NCI-H524 treated with DMSO at 0.1 percent for 48 hours (cell line): Measurements from ENCODE around the gene SHPK.

Experiments used
- DNase-seq: peaks from one replicate; lab custom pipeline; 2025; lab: John Stamatoyannopoulos, UW

The SHPK gene

DNA sequence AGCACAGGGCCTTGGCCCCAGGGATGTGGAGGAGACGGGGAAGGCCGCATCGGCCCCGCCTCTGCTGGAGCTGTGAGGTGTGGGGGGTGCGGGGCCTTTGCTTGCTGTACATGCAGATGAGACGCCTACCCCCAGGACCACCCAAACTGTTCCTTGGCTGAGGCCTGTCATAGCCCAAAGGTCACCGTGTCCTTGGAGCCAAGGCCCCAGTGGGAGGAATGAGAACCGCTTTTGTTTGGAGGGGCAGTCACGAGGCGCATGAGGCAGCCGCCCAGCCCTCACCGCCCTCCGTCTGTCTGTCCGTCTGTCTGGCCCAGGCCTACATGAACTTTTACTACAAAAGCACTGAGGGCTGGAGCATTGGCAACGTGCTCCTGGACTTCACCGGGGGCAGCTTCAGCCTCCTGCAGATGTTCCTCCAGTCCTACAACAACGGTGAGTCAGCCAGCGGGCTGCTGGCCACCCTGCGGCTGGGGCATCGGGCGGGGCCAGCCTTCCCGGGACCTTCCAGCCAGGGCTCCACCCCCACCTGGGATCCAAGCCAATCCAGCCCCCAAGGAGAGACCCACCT, 23.6 kb upstream of the SHPK start:
- no peak for DNase-seq

DNA sequence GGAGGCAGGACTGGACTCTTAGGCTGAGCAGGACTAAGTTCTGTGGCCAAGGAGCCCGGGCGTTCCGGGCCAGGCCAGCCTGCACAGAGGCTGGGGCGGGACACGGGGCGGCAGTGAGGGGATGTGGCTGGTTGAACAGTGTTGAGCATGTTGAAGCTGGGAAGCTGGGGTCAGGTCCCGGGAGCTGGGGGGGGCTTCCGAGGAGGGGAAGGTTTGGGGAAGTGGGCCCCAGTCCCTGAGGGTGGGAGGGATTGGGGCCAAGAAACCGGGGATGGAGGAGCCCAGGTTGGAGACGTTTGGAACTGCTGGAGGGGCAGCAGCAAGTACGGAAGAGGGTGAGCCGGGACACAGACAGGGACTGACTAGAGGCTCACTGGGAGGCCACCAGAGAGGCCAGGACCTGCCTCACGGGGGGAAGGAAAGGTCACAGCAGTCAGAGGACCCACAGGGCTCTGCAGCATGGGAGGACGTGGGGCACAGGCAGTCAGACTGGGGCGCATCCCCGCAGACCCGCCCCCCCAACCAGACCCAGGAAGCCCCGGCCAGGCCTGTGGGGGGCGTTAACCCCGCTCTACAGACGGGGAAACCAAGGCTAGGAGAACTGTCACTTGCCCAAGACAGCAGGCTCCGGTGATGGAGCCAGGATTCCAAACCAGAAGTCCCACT, 22.9 kb upstream of the SHPK start:
- DNase-seq = no peak

DNA sequence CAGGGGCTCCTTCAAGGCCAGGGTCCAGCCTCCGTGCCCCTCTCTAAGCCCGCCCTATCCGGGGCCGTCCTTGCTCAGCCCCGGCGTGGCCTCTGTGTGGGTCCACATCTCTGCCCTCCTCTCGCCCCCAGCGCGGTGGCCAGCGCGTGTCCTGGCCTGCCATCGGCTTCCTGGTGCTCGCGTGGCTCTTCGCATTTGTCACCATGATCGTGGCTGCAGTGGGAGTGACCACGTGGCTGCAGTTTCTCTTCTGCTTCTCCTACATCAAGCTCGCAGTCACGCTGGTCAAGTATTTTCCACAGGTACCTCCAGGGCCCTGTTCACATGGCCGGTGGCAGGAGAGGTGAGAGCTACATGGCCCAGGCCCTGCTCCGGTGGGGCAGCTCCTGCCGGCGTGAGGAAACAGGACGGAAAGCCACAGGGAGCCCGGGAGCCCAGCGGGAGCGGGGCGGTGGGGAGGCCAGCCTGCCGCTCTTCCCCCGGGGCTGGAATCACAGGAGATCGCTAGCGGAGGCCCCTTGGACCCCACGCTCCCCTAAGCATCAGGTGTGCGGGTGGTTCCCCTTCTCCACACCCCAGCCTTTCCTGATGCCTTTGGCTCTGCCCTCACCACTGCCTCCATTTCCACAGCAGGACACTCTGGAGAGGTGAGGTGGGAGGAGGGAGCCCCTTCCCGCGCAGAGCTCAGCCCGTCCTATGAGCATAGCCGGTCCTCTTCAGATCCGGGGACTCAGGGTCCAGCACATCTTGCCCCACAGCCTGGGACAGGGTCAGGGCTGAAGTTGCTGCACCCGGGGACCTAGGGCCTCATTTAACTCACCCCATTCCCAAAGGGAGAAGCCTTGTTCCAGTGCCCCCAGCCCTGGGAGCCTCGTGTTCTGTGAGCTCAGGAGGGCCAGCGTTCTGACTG, 22.1 kb upstream of the SHPK start:
- DNase-seq = no peak

DNA sequence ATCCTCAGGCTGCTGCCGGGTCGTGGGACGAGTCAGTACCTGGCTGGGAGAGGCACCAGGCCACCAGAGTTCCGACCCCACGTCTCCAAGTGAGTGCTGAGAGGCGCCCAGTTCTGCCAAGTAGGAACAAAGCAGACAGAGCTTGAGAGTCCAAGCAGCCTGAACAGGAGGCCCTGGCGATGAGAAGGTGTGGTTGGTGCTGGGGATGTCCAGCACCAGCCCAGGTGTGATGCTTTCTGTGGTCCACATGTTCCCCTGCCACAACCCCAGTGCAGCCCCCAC, 21.5 kb upstream of the SHPK start:
- no peak for DNase-seq

DNA sequence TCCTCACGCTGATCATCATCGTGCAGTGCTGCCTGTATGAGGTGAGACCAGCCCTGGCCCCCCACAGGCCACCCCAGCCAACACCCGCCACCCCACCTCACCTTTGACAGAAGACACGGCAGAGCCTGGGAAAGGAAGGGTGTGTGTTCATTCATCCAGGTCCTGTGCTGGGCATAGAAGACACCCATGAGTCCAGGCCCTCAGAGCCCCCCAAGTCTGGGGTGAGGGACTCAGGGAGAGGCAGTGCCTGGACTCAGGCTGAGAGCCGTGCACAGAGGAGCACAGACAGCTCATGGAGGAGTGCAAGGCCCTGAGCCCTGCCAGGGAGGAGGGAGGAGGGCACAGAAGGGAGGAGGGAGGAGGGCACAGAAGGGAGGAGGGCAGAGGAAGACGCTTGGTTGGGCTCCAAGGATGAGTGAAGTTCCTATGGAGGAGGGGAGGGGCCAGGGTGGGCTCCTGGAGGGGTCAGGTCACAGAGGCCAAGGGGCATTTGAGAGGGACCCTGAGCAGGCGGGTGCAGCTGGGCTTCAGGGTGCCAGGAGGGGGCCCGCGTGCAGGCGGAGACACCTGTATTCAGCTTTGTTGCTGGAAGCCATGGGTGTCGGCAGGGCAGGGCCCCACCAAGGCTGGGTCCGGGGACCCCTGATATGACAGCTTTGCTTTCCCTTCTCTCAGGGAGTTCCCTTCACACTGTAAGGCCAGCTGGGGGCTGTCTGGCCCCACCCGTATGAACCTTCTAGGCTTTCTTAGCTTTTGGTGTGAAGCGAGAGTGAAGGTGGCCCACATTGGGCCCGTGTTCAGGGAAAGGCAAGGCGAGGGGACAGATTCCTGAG, 20.9 kb upstream of the SHPK start:
- DNase-seq = no peak

DNA sequence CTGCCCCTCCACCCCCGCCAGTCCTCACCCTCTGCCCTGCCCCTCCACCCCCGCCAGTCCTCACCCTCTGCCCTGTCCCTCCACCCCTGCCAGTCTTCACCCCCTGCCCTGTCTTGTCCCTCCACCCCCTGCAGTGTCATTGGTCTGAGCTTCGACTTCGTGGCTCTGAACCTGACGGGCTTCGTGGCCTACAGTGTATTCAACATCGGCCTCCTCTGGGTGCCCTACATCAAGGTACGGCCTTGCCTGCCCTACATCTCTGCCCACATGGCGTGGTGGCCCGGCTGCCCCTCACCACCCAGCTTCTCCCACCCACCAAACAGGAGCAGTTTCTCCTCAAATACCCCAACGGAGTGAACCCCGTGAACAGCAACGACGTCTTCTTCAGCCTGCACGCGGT, 20.3 kb upstream of the SHPK start:
- DNase-seq = no peak

DNA sequence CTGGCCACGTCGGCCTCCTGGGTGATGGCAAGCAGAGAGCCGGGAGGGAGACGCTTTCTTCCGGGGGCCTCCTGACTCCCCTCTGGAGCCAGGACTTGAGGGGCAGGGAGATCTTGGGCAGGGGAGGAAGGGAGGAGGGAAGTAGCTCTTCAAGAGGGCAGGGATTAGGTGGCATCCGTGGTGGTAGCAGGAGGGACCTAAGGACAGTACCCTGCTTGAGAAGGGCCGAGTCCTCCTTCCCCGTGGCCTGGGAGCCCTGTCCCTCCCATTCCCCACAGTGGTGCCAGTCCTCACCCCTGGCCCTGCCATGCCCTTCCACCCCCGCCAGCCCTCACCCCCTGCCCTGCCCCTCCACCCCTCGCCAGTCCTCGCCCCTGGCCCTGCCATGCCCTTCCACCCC, 19.7 kb upstream of the SHPK start:
- DNase-seq = no peak

DNA sequence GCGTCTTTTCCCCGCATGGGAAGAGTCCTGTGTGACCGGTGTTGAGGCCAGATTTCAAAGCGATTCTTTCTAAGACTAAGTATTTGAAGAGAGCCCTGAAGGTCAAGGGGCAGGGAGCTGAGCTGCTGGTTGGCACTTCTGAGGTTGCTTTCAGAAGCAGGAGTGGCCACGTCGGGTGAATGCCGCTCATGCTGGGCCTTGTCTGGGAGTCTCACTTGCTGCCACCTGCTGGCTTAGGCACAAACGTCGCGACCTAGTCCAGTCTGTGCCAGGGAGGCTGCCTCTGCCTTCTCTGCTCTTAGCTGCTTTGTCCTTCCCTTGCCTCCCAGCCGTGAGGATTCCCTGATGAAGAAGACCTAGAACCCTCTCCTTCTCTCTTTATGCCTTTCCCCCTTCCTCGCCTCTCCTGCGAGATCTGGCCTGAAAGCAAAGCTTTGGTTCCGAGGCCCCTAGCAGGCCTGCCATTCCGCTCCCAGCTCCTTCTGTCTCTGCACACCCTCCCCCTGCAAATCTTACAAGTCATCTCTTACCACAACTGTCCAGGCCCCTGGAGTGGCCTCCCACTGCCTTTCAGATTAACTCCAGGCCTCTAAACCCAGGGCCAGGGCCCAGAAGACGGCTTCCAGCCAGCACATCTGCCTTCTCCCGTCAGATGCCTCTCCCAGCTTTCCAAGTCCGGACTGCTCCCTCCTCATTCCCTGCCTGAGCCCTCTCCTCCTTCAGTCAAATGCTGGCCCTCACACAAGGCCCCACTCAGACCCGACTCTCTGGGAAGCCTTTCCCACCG, 11.9 kb upstream of the SHPK start:
- DNase-seq = no peak

DNA sequence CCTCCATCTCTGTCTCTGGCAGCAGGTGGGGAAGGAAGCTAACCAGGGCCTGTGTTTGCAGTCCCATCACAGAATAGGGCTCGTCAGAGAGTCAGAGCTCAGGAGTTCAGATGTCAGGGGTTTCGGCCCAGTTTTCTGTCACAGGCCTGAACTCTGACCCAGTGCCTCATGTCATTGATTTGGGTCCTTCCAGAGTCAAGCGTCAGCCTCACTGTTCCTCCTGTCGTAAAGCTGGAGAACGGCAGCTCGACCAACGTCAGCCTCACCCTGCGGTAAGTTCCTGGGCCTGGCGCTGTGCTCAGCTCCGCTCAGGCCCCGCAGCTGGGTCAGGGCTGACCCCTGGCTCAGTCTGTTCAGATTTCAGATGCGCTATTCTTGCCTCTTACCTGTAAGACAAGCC, 11.2 kb upstream of the SHPK start:
- DNase-seq = no peak

DNA sequence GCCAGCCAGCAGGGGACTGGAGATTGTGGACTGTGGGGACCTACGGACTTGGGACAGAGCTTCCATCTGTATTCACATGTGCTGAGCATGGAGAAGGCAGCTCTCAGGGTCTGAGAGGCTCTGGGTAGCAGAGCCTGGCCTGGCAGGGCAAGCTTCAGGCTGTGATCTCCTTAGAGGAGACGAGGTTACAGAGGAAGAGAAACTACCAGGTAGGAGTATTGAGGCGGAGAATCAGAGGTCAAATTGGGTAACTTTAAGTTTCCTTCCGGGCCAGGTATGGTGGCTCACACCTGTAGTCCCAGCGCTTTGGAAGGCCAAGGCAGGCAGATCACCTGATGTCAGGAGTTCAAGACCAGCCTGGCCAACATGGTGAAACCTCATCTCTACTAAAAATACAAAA, 9.3 kb upstream of the SHPK start:
- no peak for DNase-seq

DNA sequence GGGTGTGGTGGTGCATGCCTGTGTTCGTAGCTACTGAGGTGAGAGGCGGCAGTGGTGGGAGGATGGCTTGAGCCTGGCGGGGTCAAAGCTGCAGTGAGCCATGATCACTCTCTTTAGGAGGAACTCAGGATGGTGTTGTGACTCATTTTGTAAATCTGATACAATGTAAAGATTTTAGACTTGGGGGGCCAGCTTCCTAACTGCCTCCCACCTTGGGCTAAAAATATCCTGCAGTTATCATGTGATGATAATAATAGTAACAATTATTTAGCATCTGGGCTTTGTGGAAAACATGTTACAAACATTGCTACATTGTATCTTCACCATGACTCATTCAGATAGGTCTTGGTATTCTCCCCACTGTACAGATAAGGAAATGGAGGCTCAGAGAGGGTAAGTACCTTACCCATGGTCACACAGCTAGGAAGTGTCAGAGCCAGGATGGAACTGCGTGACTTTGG, 7.9 kb upstream of the SHPK start:
- no peak for DNase-seq

DNA sequence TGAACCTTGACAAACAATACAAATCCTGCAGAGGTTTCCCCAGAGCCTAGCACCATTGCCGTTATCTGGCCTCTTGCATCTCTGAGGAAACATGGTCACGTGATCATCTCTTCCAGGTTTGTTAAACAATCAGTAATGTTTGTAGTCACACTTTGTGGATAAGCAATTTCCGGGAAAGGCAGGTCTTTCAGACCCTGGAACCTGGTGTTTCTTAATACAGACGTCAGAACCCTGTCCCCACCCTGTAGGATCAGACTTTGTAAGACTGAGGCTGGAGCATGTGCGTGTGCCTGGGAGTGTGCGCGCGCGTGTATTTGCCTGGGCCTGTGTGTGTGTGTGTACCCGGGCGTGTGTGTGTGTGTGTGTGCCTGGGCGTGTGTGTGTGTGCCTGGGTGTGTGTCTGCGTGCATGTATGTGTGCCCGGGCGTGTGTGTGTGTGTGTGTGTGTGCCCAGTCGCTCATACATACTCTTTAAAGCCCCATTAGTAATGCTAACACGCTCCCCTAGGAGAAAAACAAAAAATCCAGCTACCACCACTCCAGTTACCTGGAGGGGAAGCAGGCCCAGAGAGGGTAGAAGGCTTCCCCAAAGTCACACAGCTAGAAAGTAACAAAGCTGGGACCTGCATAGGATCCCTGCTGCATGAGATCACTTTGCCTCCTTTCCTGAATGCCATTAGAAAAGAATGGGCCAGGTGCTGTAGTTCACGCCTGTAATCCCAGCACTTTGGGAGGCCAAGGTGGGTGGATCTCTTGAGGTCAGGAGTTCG, 5.9 kb upstream of the SHPK start:
- no peak for DNase-seq

DNA sequence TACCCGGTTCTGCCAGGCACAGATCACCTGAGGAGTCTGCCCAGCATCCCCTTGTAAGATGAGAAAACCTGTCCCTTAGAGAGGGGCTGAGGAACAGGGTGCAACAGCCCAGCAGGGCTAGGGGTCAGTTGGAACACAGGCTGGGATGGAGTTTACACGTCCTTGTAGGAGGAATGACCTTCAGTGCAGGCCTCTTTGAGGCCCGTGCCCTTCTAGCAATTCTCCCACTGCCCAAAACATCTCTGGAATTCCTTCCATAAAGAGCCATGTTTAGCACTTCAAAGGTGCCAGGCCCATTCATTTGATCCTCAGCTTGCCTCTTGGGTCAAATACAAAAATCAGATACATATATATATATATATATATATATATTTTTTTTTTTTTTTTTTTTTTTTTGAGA, 5.0 kb upstream of the SHPK start:
- DNase-seq = no peak

DNA sequence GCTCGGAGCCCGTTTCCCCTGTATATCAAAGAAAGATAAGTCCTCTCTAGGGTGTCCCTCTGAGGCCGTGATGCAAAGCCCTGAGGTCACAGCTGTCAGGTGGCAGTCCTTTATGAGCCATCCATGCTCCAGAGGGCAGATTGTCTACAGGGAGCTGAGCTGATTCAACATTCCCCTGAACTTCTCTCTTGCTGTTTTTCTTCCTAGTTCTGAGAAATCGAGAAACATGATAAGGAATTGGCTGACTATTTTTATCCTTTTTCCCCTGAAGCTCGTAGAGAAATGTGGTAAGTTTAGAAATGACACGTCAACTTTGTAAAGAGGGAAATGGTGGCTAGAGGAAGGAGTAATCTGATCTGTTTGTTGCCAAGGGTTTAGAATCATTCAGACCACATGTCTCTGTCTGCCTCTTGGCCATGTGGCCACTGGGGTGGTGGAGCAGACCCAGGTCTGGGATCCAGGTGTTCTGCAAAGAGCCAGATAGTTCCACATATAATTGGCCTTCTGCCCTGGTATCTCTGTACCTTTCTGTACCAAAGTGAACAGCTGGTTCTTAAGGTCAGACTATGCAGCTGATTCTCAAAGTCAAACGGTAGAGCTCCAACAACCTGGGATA, 4.0 kb upstream of the SHPK start:
- DNase-seq = no peak

DNA sequence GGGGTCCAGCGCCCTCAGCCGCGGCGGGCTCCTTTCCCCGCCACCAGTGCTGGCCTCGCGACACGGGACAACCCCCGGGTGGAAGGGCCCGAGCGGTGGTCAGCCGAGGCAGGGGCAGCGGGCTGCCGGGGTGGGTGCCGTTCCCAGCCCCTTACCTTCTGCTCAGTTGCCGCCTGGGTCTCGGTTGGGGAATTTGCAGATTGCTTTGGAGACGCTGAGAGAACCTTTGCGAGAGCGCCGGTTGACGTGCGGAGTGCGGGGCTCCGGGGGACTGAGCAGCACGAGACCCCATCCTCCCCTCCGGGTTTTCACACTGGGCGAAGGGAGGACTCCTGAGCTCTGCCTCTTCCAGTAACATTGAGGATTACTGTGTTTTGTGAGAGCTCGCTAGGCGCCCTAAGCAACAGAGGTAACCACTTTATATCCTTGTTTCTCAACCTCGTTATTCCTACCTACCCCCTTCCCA, 891 bp upstream of the SHPK start:
- no peak for DNase-seq

DNA sequence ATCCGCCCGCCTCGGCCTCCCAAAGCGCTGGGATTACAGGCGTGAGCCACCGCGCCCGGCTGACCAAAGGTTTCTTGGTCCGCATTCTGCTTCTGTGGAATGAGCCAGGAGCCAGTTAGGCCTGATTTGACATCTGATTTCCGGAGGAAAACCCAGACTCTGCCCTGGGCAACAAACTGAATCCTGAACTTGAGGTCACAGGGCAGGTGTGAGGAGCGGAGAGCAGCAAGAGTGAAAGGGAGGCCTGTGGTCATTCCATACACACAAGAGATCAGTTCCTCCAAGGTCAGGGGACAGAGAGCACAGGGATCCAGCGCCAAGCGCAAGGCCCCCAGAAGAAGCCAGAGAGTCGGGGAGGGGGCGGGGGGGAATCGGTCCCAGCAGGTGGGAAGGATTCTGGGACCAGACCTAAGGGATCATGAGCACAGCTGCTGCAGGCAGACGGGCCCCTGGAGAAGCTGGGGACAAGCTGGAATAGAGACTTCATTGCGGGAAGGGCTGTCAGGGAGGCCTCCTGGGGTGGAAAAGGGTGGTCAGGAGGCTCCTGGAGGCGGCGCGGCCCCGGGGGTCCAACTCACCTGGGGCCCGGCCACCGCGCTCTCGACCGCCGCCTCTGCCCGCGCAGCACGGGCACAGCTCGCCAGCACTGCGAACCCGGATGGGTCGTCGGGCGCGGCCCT, 436 bp downstream of the SHPK start:
- DNase-seq = no peak

DNA sequence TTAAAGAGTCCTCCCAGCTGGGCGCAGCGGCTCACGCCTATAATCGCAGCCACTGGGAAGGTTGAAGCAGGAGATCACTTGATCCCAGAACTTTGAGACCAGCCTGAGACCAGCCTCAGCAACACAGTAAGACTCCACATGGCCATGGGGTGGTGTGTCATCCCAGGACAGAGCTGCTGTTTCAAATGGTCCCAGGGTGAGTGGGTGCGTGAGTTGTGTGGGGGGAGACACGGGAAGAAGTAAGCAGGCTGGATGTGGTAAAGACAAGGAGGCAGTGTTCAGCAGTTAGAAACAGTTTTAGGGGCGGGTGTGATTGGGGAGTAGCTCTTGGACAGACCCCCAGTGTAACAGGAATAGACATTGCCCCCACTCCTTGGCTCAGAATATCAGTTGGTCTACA, 3.8 kb downstream of the SHPK start:
- DNase-seq = no peak

DNA sequence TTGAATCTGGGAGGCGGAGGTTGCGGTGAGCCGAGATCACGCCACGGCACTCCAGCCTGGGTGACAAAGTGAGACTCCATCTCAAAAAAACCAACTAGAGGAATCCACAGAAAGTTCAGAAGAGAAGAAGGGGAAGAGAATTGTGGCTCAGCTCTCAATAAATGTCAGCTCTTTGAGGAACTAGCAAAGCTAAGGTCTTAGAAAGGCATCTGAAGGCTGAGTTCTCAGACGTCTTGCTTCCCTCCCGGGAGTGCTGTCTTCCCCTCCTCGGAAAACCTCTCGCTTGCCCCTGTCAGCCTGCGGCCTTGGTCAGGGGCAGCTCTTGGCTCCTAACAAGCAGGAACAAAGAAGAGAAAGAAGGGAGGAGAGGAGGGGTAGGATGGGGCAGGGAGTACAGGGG, 5.3 kb downstream of the SHPK start:
- DNase-seq = no peak

DNA sequence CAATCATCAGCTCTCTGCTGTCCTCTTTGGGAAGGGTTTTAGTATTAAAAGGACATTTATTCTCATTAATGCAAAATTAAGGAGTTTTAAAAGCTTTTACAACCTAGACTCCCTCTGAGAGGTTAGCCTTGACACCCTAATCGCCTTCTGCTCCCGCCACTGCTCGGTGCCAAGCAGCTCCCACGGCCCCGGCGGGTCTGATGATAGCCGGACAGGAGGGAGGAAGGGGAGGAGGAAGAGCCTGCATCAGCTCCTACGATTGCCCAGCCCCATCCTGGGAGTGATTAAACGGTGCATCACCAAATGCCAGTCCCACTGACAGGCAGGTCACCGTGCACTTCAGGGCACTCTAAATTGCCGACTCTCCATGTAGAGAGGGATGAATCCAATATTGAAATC, 8.3 kb downstream of the SHPK start:
- no peak for DNase-seq
